HG03039 (cell line): Measurements from ENCODE around the gene DOCK10.
"Not testable (repeated sequence)": the region's sequence is repeated elsewhere in the genome, so short reads cannot be mapped to it uniquely, and the experiment has no call there.

Source experiments
- ATAC-seq: cut with Tn5 transposase; IDR thresholded peaks from one replicate; pipeline ENCODE4 v1.9.1; 2021; ENCODE audit warnings: mild to moderate bottlenecking, moderate library complexity; ENCODE audit not compliant: unreplicated experiment

DOCK10 gene

GRCh38 chr2:224925061-224925809 is 117.0 kb downstream of the DOCK10 start:
- ATAC-seq, result peak; percentile 25

GRCh38 chr2:224924631-224925030 is 117.6 kb downstream of the DOCK10 start:
- ATAC-seq, result no peak

- ATAC-seq, result peak; percentile 41
Measured at GRCh38 chr2:224922142-224922727, 120.0 kb downstream of the DOCK10 start.

GRCh38 chr2:224919472-224920110 is 122.7 kb downstream of the DOCK10 start:
- ATAC-seq, result no peak

- ATAC-seq, result no peak
Measured at GRCh38 chr2:224918626-224919471, 123.4 kb downstream of the DOCK10 start.

- not testable (repeated sequence) for ATAC-seq
Measured at GRCh38 chr2:224917246-224917645, 125.0 kb downstream of the DOCK10 start.

- no peak for ATAC-seq
Measured at GRCh38 chr2:224915136-224915535, 127.1 kb downstream of the DOCK10 start.

GRCh38 chr2:224910574-224910925 is 131.7 kb downstream of the DOCK10 start:
- no peak for ATAC-seq

- ATAC-seq, result no peak
Measured at GRCh38 chr2:224909885-224910573, 132.2 kb downstream of the DOCK10 start.

- no peak for ATAC-seq
Measured at GRCh38 chr2:224908818-224909217, 133.4 kb downstream of the DOCK10 start.

- no peak for ATAC-seq
Measured at GRCh38 chr2:224904381-224904780, 137.9 kb downstream of the DOCK10 start.

GRCh38 chr2:224903621-224904020 is 138.6 kb downstream of the DOCK10 start:
- ATAC-seq, result no peak

GRCh38 chr2:224901121-224901676 is 141.1 kb downstream of the DOCK10 start:
- ATAC-seq, result no peak

GRCh38 chr2:224895377-224895776 is 146.9 kb downstream of the DOCK10 start:
- ATAC-seq, result no peak

- ATAC-seq, result peak; percentile 88
Measured at GRCh38 chr2:224894356-224894755, 147.9 kb downstream of the DOCK10 start.

GRCh38 chr2:224893848-224894247 is 148.4 kb downstream of the DOCK10 start:
- ATAC-seq, result no peak

GRCh38 chr2:224892574-224893204 is 149.6 kb downstream of the DOCK10 start:
- no peak for ATAC-seq

GRCh38 chr2:224890372-224890771 is 151.9 kb downstream of the DOCK10 start:
- no peak for ATAC-seq

- no peak for ATAC-seq
Measured at GRCh38 chr2:224887141-224887540, 155.1 kb downstream of the DOCK10 start.
